ENCODE measurements around the gene MFF. TPM values are rescaled to one million over a fixed set of nuclear protein-coding genes. Genes with fewer than 3 reads are reported as not detected.

The MFF gene
- total and polyA plus RNA-seq, 2 donors (not counting 3 experiments of a cell fraction or from before 2014, with no cell fraction given): 36.3 to 65.1 TPM

- no TSS peak for BruUV-seq (replicated peaks)
- H2AFZ ChIP-seq (ENCODE audit: low read depth, low read length): no peak overlapping the region
- no peak for DNase-seq (ENCODE audit: low read depth, low spot score)
- POLR2A ChIA-PET: no interaction called here
- no peaks in the 10 kb centered on the region for H3K9me1 ChIP-seq (replicated peaks; ENCODE audit: control insufficient read depth, extremely low read depth, insufficient read depth, low read length)
- TF ChIP-seq JUN (IDR thresholded peaks at IDR 0.05; ENCODE audit: borderline replicate concordance, insufficient read depth, insufficient read length, low read depth) (no peak), GATA2 (IDR thresholded peaks at IDR 0.05; ENCODE audit: insufficient read depth, insufficient read length, low read depth, low read length) (no peak), EZH2 (IDR thresholded peaks at IDR 0.05; ENCODE audit: borderline replicate concordance, low read depth, low read length, severe bottlenecking) (no peak), CTCF (IDR thresholded peaks at IDR 0.05; ENCODE audit: extremely low read depth in 1 of 2, insufficient read depth in 1 of 2, low read depth in 1 of 2, low read length in 2 of 2) (no peak), MYC (IDR thresholded peaks at IDR 0.05; ENCODE audit: low read depth, low read length) (no peak), FOS (IDR thresholded peaks at IDR 0.05; ENCODE audit: borderline replicate concordance, insufficient read depth, low read length) (no peak)
- H3K36me3 ChIP-seq (ENCODE audit: control insufficient read depth in 2 of 2, extremely low read depth in 1 of 2, insufficient read depth in 2 of 2, low read length in 2 of 2): no peaks in the 10 kb centered on the region
- no peak overlapping the region for H3K9ac ChIP-seq (replicated peaks; ENCODE audit: extremely low read depth, insufficient read depth, low read length)
- H3K79me2 ChIP-seq (ENCODE audit: control insufficient read depth, insufficient read depth, low read length): peaks cover 3% of the 10 kb centered on the region
- dilution Hi-C loops (cut with MboI; ENCODE audit: extremely low pct_ligation_motif_present, low sequenced_read_pairs): no loop called here
- H3K27ac ChIP-seq (ENCODE audit: insufficient read depth, low read depth, low read length): no peak overlapping the region
- CTCF ChIA-PET: interaction anchor here (1.2 kb wide), 1 partner anchor 24 kb away, joined by 3 read pairs; no protein-coding TSS in a partner anchor
- no peaks in the 10 kb centered on the region for H4K20me1 ChIP-seq (replicated peaks; ENCODE audit: control insufficient read depth, extremely low read depth, insufficient read depth, low read length)
- intact Hi-C loops (cut with micrococcal nuclease): no loop called here
- H3K9me3 ChIP-seq (replicated peaks; ENCODE audit: control insufficient read depth, insufficient read depth, low read length): no peaks in the 10 kb centered on the region
- no peaks in the 10 kb centered on the region for H3K27me3 ChIP-seq (ENCODE audit: control insufficient read depth in 2 of 2, insufficient read depth in 2 of 2, low read length in 2 of 2)
- no peak overlapping the region for H3K4me3 ChIP-seq (replicated peaks in 1 of 3; ENCODE audit: insufficient read depth in 1 of 3, low read depth in 1 of 3, low read length in 3 of 3)
- H3K4me1 ChIP-seq (ENCODE audit: control insufficient read depth, extremely low read depth, insufficient read depth, low read length): peaks cover 5% of the 10 kb centered on the region
- FAIRE-seq: no peak
- H3K4me2 ChIP-seq (ENCODE audit: insufficient read depth, low read length): no peak overlapping the region
Measured at GRCh38 chr2:227320305-227321094, 4.6 kb upstream of the MFF start.

Measured in endothelial cell of umbilical vein (primary cell).